GM21528 (cell line): ENCODE data around the gene FBXO31.

Experiments used
- ATAC-seq: cut with Tn5 transposase; IDR thresholded peaks from one replicate; pipeline ENCODE4 v1.9.1; 2021; ENCODE audit warnings: mild to moderate bottlenecking, moderate library complexity; ENCODE audit not compliant: unreplicated experiment, low FRiP score

Gene FBXO31

GRCh38 chr16:87330646-87331045 is 52.9 kb downstream of the FBXO31 start:
- no peak for ATAC-seq

- no peak for ATAC-seq
Measured at GRCh38 chr16:87330257-87330624, 53.3 kb downstream of the FBXO31 start.

- no peak for ATAC-seq
Measured at GRCh38 chr16:87329436-87330256, 53.9 kb downstream of the FBXO31 start.

- ATAC-seq: no peak
Measured at GRCh38 chr16:87328846-87329245, 54.7 kb downstream of the FBXO31 start.

GRCh38 chr16:87327798-87328495 is 55.6 kb downstream of the FBXO31 start:
- no peak for ATAC-seq

- no peak for ATAC-seq
Measured at GRCh38 chr16:87326151-87326571, 57.4 kb downstream of the FBXO31 start.

GRCh38 chr16:87325423-87325858 is 58.1 kb downstream of the FBXO31 start:
- no peak for ATAC-seq

GRCh38 chr16:87324411-87325275 is 58.9 kb downstream of the FBXO31 start:
- ATAC-seq: no peak

GRCh38 chr16:87323727-87324410 is 59.7 kb downstream of the FBXO31 start:
- no peak for ATAC-seq

GRCh38 chr16:87322833-87323726 is 60.5 kb downstream of the FBXO31 start:
- ATAC-seq: no peak

- no peak for ATAC-seq
Measured at GRCh38 chr16:87322360-87322759, 61.2 kb downstream of the FBXO31 start.

- ATAC-seq: no peak
Measured at GRCh38 chr16:87321336-87322107, 62.1 kb downstream of the FBXO31 start.

- ATAC-seq: no peak
Measured at GRCh38 chr16:87320510-87321227, 62.9 kb downstream of the FBXO31 start.

GRCh38 chr16:87319997-87320491 is 63.5 kb downstream of the FBXO31 start:
- ATAC-seq: no peak

- ATAC-seq: no peak
Measured at GRCh38 chr16:87319011-87319410, 64.6 kb downstream of the FBXO31 start.

GRCh38 chr16:87317750-87318644 is 65.6 kb downstream of the FBXO31 start:
- ATAC-seq: peak; percentile 25
